GM10847 (cell line): ENCODE results near the gene IL3.

Source experiments
- POLR2A ChIP-seq: IDR thresholded peaks from 2 replicates; pipeline ENCODE4 v1.6.1; 2011; ENCODE audit not compliant: insufficient read length; ENCODE audit errors: extremely low read depth

IL3 gene

GRCh38 chr5:132021654-132022053 lies 38.8 kb upstream of the IL3 start:
- no peak for TF ChIP-seq POLR2A

- no peak for TF ChIP-seq POLR2A
Measured at GRCh38 chr5:132022737-132023136, 37.7 kb upstream of the IL3 start.

- no peak for TF ChIP-seq POLR2A
Measured at GRCh38 chr5:132023258-132024116, 37.0 kb upstream of the IL3 start.

- TF ChIP-seq POLR2A: no peak
Measured at GRCh38 chr5:132024117-132024435, 36.4 kb upstream of the IL3 start.

GRCh38 chr5:132024789-132025402 lies 35.6 kb upstream of the IL3 start:
- TF ChIP-seq POLR2A: no peak

- TF ChIP-seq POLR2A: no peak
Measured at GRCh38 chr5:132025403-132025971, 35.0 kb upstream of the IL3 start.

GRCh38 chr5:132026516-132027008 lies 33.9 kb upstream of the IL3 start:
- no peak for TF ChIP-seq POLR2A

- no peak for TF ChIP-seq POLR2A
Measured at GRCh38 chr5:132027027-132027426, 33.4 kb upstream of the IL3 start.

- no peak for TF ChIP-seq POLR2A
Measured at GRCh38 chr5:132029609-132030330, 30.7 kb upstream of the IL3 start.

- TF ChIP-seq POLR2A: no peak
Measured at GRCh38 chr5:132030610-132031009, 29.8 kb upstream of the IL3 start.

- no peak for TF ChIP-seq POLR2A
Measured at GRCh38 chr5:132032196-132032595, 28.3 kb upstream of the IL3 start.

GRCh38 chr5:132033122-132033521 lies 27.3 kb upstream of the IL3 start:
- no peak for TF ChIP-seq POLR2A

- no peak for TF ChIP-seq POLR2A
Measured at GRCh38 chr5:132037353-132037752, 23.1 kb upstream of the IL3 start.

GRCh38 chr5:132044207-132044606 lies 16.2 kb upstream of the IL3 start:
- no peak for TF ChIP-seq POLR2A

GRCh38 chr5:132046880-132047299 lies 13.6 kb upstream of the IL3 start:
- TF ChIP-seq POLR2A: no peak

GRCh38 chr5:132049093-132049492 lies 11.4 kb upstream of the IL3 start:
- TF ChIP-seq POLR2A: no peak
